CD4-positive, alpha-beta memory T cell (primary cell): ENCODE results near the gene GADD45G. TPM values are rescaled to one million over a fixed set of nuclear protein-coding genes. Genes with fewer than 3 reads are reported as not detected.

Experiments
- CTCF ChIA-PET: fragments of 350-600 bp; sonication (Branson Sonifier 250); formaldehyde crosslinking; loops from one replicate; lab custom pipeline; 2021; ENCODE audit warnings: inconsistent platforms; ENCODE audit not compliant: partially characterized antibody; lab: Charles Lee
- POLR2A ChIA-PET: fragments of 350-600 bp; sonication (Branson Sonifier 250); formaldehyde crosslinking; loops from one replicate; lab custom pipeline; 2021; ENCODE audit not compliant: partially characterized antibody; lab: Charles Lee
- DNase-seq, 5 donors: peaks; one replicate each; pipeline versions ENCODE4 v3.0.0 to v3.0.0-alpha.2; 2020 to 2022; ENCODE audit warnings: mixed read lengths in 1 of 5
- H3K27ac ChIP-seq: one replicate; pipeline ENCODE4 v1.7.0; 2013; ENCODE audit warnings: low read depth, low read length
- H3K27me3 ChIP-seq: 2 replicates; pipeline ENCODE4 v1.7.0; 2013; ENCODE audit warnings: mild to moderate bottlenecking, low read length, moderate library complexity; ENCODE audit not compliant: insufficient read depth
- H3K36me3 ChIP-seq: 2 replicates; pipeline ENCODE4 v1.7.0; 2013; ENCODE audit warnings: mild to moderate bottlenecking, low read length, moderate library complexity; ENCODE audit not compliant: insufficient read depth
- H3K4me1 ChIP-seq: 2 replicates; pipeline ENCODE4 v1.7.0; 2013; ENCODE audit warnings: mild to moderate bottlenecking, low read length, moderate library complexity; ENCODE audit not compliant: insufficient read depth
- H3K4me3 ChIP-seq, 2 donors: one replicate each; pipeline ENCODE4 v1.7.0; 2013; ENCODE audit warnings: low read length in 2 of 2, mild to moderate bottlenecking in 1 of 2
- H3K9me3 ChIP-seq, 2 donors: one replicate each; pipeline ENCODE4 v1.7.0; 2013; ENCODE audit warnings: low read length in 2 of 2, control low read depth in 1 of 2; ENCODE audit not compliant: control insufficient read depth in 1 of 2
- H3K27ac Mint-ChIP-seq, 7 donors: one replicate each; pipeline ENCODE4 v1.8.0; 2020 to 2021; ENCODE audit warnings: mixed read lengths in 7 of 7, mild to moderate bottlenecking in 6 of 7, inconsistent platforms in 3 of 7, moderate library complexity in 3 of 7
- H3K27me3 Mint-ChIP-seq, 2 donors: one replicate each; pipeline ENCODE4 v1.8.0; 2020 to 2021; ENCODE audit warnings: mixed read lengths in 2 of 2
- H3K36me3 Mint-ChIP-seq, 2 donors: one replicate each; pipeline ENCODE4 v1.8.0; 2020 to 2021; ENCODE audit warnings: mixed read lengths in 2 of 2, inconsistent platforms in 1 of 2, mild to moderate bottlenecking in 1 of 2
- H3K4me1 Mint-ChIP-seq, 4 donors: one replicate each; pipeline ENCODE4 v1.8.0; 2020 to 2021; ENCODE audit warnings: mixed read lengths in 4 of 4, mild to moderate bottlenecking in 1 of 4
- H3K4me3 Mint-ChIP-seq, 8 donors: one replicate each; pipeline ENCODE4 v1.8.0; 2020 to 2021; ENCODE audit warnings: mixed read lengths in 8 of 8, mild to moderate bottlenecking in 7 of 8, moderate library complexity in 6 of 8, inconsistent platforms in 3 of 8
- H3K9me3 Mint-ChIP-seq, 8 donors: one replicate each; pipeline ENCODE4 v1.8.0; 2020 to 2021; ENCODE audit warnings: mixed read lengths in 8 of 8, mild to moderate bottlenecking in 5 of 8, inconsistent platforms in 3 of 8, moderate library complexity in 1 of 8
- intact Hi-C: fragments of 100-400 bp; cut with micrococcal nuclease; formaldehyde crosslinking; loops from one replicate; pipeline ENCODE4 v1.15.1; 2023
- polyA plus RNA-seq, 2 donors: library from polyadenylated mRNA; unstranded; fragments of 300-500 nt; fragmentation: Illumina TruSeq; gene quantifications; one replicate each; pipeline ENCODE4 v1.2.3, GENCODE V29; 2021
- total RNA-seq, 2 experiments: library from RNA; stranded (reverse); gene quantifications; one replicate each; pipeline ENCODE4 v1.2.3, GENCODE V29; 2021

Gene GADD45G
- total and polyA plus RNA-seq, 4 experiments from 2014 or later: 0.96 to 2.9 (median 2.4) TPM; not detected in 1

- H3K4me1 Mint-ChIP-seq: no peaks in the 10 kb centered on the region
- Histone ChIP-seq H3K36me3 (no peaks in the 10 kb centered on the region), H3K4me1 (no peaks in the 10 kb centered on the region), H3K4me3 (no peak overlapping the region), H3K9me3 (no peaks in the 10 kb centered on the region), H3K27me3 (peaks cover 9% of the 10 kb centered on the region), H3K27ac (no peak overlapping the region)
- ChIA-PET CTCF (interaction anchor here (1.5 kb wide), 1 partner anchor 9 kb away, joined by 3 read pairs; no protein-coding TSS in a partner anchor), POLR2A (no interaction called here)
- H3K4me3 Mint-ChIP-seq: no peak overlapping the region
- no peak for DNase-seq
- intact Hi-C loops: no loop called here
- no peak overlapping the region for H3K27ac Mint-ChIP-seq
- H3K9me3 Mint-ChIP-seq: peaks cover 3 to 11% (median 6%) of the 10 kb centered on the region in 8 donors
- peaks cover 28 to 33% of the 10 kb centered on the region in 2 donors for H3K27me3 Mint-ChIP-seq
- no peaks in the 10 kb centered on the region for H3K36me3 Mint-ChIP-seq
These were observed 18.5 kb upstream of the GADD45G start for GRCh38 chr9:89586311-89586710.

GRCh38 chr9:89588271-89588879 lies 16.4 kb upstream of the GADD45G start:
- Histone ChIP-seq H3K9me3 (no peaks in the 10 kb centered on the region), H3K27ac (no peak overlapping the region), H3K4me1 (no peaks in the 10 kb centered on the region), H3K4me3 (no peak overlapping the region), H3K27me3 (no peaks in the 10 kb centered on the region), H3K36me3 (no peaks in the 10 kb centered on the region)
- DNase-seq: no peak
- ChIA-PET CTCF (interaction anchor here (1.0 kb wide), 1 partner anchor 12 kb away, joined by 3 read pairs; no protein-coding TSS in a partner anchor), POLR2A (no interaction called here)
- H3K9me3 Mint-ChIP-seq: peaks cover 3 to 11% (median 6%) of the 10 kb centered on the region in 8 donors
- peaks cover 17 to 19% of the 10 kb centered on the region in 2 donors for H3K27me3 Mint-ChIP-seq
- intact Hi-C loops: no loop called here
- no peaks in the 10 kb centered on the region for H3K4me1 Mint-ChIP-seq
- H3K36me3 Mint-ChIP-seq: no peaks in the 10 kb centered on the region
- H3K27ac Mint-ChIP-seq: no peak overlapping the region
- H3K4me3 Mint-ChIP-seq: no peak overlapping the region

- Mint-ChIP-seq H3K4me1 (no peaks in the 10 kb centered on the region), H3K27me3 (peaks cover 7 to 13% of the 10 kb centered on the region in 2 donors), H3K4me3 (no peak overlapping the region), H3K9me3 (no peaks in the 10 kb centered on the region), H3K27ac (no peak overlapping the region), H3K36me3 (no peaks in the 10 kb centered on the region)
- CTCF ChIA-PET: interaction anchor here (1.3 to 5.4 kb wide), 2 partner anchors 12 to 512 kb away, joined by 5 to 27 read pairs; no protein-coding TSS in a partner anchor
- Histone ChIP-seq H3K9me3 (no peaks in the 10 kb centered on the region), H3K36me3 (no peaks in the 10 kb centered on the region), H3K27me3 (no peaks in the 10 kb centered on the region), H3K4me3 (no peak overlapping the region), H3K4me1 (no peaks in the 10 kb centered on the region), H3K27ac (no peak overlapping the region)
- intact Hi-C loops: no loop called here
- POLR2A ChIA-PET: no interaction called here
- no peak for DNase-seq
These were observed 14.4 kb upstream of the GADD45G start for GRCh38 chr9:89590415-89590814.

- no peaks in the 10 kb centered on the region for H3K36me3 ChIP-seq
- no peak overlapping the region for H3K4me3 ChIP-seq
- H3K4me1 ChIP-seq: no peaks in the 10 kb centered on the region
- no peaks in the 10 kb centered on the region for H3K9me3 ChIP-seq
- H3K27ac ChIP-seq: no peak overlapping the region
- Mint-ChIP-seq H3K4me1 (no peaks in the 10 kb centered on the region), H3K36me3 (no peaks in the 10 kb centered on the region), H3K4me3 (no peak overlapping the region), H3K27ac (no peak overlapping the region), H3K27me3 (peaks cover 2 to 9% of the 10 kb centered on the region in 2 donors), H3K9me3 (no peaks in the 10 kb centered on the region)
- H3K27me3 ChIP-seq: no peaks in the 10 kb centered on the region
- intact Hi-C loops: no loop called here
- ChIA-PET CTCF (interaction anchor here (1.3 to 5.4 kb wide), 8 partner anchors 11 to 1279 kb away, joined by 3 to 28 read pairs (median 10); no protein-coding TSS in a partner anchor), POLR2A (no interaction called here)
- no peak for DNase-seq
These were observed 13.3 kb upstream of the GADD45G start for GRCh38 chr9:89591274-89592212.

GRCh38 chr9:89592213-89592815 lies 12.5 kb upstream of the GADD45G start:
- CTCF ChIA-PET: interaction anchor here (1.2 to 5.4 kb wide), 10 partner anchors 10 to 1278 kb away, joined by 3 to 28 read pairs (median 9); no protein-coding TSS in a partner anchor
- H3K9me3 Mint-ChIP-seq: no peaks in the 10 kb centered on the region
- POLR2A ChIA-PET: interaction anchor here (1.0 kb wide), 1 partner anchor 510 kb away, joined by 4 read pairs; no protein-coding TSS in a partner anchor

GRCh38 chr9:89592963-89593726 lies 11.7 kb upstream of the GADD45G start:
- intact Hi-C loops: no loop called here
- no peak overlapping the region for H3K4me3 Mint-ChIP-seq
- DNase-seq: no peak

More at GRCh38 chr9:89592213-89592815, 12.5 kb upstream of the GADD45G start:
- Histone ChIP-seq H3K27ac (no peak overlapping the region), H3K27me3 (no peaks in the 10 kb centered on the region), H3K4me1 (no peaks in the 10 kb centered on the region), H3K36me3 (no peaks in the 10 kb centered on the region), H3K9me3 (no peaks in the 10 kb centered on the region), H3K4me3 (no peak overlapping the region)
- H3K27ac Mint-ChIP-seq: no peak overlapping the region
- intact Hi-C loops: no loop called here
- no peaks in the 10 kb centered on the region for H3K36me3 Mint-ChIP-seq
- no peak for DNase-seq
- peaks cover 2 to 8% of the 10 kb centered on the region in 2 donors for H3K27me3 Mint-ChIP-seq
- no peak overlapping the region for H3K4me3 Mint-ChIP-seq
- H3K4me1 Mint-ChIP-seq: no peaks in the 10 kb centered on the region

More at GRCh38 chr9:89592963-89593726, 11.7 kb upstream of the GADD45G start:
- ChIA-PET CTCF (interaction anchor here (0.8 to 5.4 kb wide), 24 partner anchors 9 to 1277 kb away, joined by 3 to 28 read pairs (median 4); no protein-coding TSS in a partner anchor), POLR2A (interaction anchor here (1.0 kb wide), 1 partner anchor 509 kb away, joined by 4 read pairs; no protein-coding TSS in a partner anchor)
- Mint-ChIP-seq H3K9me3 (no peaks in the 10 kb centered on the region), H3K27me3 (peaks cover 2 to 6% of the 10 kb centered on the region in 2 donors), H3K27ac (peak overlapping the region in 1 of 7 donors; percentile 12), H3K4me1 (no peaks in the 10 kb centered on the region), H3K36me3 (no peaks in the 10 kb centered on the region)
- Histone ChIP-seq H3K27me3 (no peaks in the 10 kb centered on the region), H3K4me3 (no peak overlapping the region), H3K9me3 (no peaks in the 10 kb centered on the region), H3K36me3 (no peaks in the 10 kb centered on the region), H3K4me1 (no peaks in the 10 kb centered on the region), H3K27ac (no peak overlapping the region)
